BJ (cell line): ENCODE measurements around the gene ABHD16B. TPM values are rescaled to one million over a fixed set of nuclear protein-coding genes. Genes with fewer than 3 reads are reported as not detected.
"Not testable (repeated sequence)": the region's sequence is repeated elsewhere in the genome, so short reads cannot be mapped to it uniquely, and the experiment has no call there.

Experiments
- CTCF ChIA-PET: fragments of 350-600 bp; formaldehyde crosslinking; extraction: SDS; loops from one replicate; lab custom pipeline; 2021; ENCODE audit warnings: antibody characterized with exemption, inconsistent platforms; lab: Yijun Ruan, JAX
- POLR2A ChIA-PET: fragments of 300-600 bp; sonication (Branson Sonifier 250); formaldehyde crosslinking; extraction: SDS; loops from one replicate; lab custom pipeline; 2021; ENCODE audit warnings: antibody characterized with exemption; lab: Charles Lee
- DNase-seq: peaks from one replicate; pipeline ENCODE4 v3.0.0-alpha.2; 2011; ENCODE audit warnings: low read depth
- H3K27me3 ChIP-seq: 2 replicates; pipeline ENCODE4 v1.6.0; 2011; ENCODE audit warnings: low read length; ENCODE audit not compliant: control insufficient read depth, insufficient read depth
- H3K36me3 ChIP-seq: 2 replicates; pipeline ENCODE4 v1.5.1; 2011; ENCODE audit warnings: low read length; ENCODE audit not compliant: control insufficient read depth, insufficient read depth
- H3K4me3 ChIP-seq: 2 replicates; pipeline ENCODE4 v1.5.1; 2011; ENCODE audit warnings: low read depth, mild to moderate bottlenecking, control low read depth, low read length
- polyA plus RNA-seq: library from polyadenylated mRNA; depleted of rRNA; stranded (reverse); fragments of >200 nt; gene quantifications from 2 replicates; pipeline ENCODE4 v1.2.3, GENCODE V29; 2011
- TF ChIP-seq, protein P1 (sequence below): IDR thresholded peaks from 2 replicates; pipeline ENCODE4 v1.5.1; 2011; ENCODE audit warnings: low read depth, mild to moderate bottlenecking, control low read depth, inconsistent platforms, low read length, moderate library complexity; ENCODE audit not compliant: insufficient read depth

ABHD16B gene
- polyA plus RNA-seq, 1 experiment: not detected

DNA sequence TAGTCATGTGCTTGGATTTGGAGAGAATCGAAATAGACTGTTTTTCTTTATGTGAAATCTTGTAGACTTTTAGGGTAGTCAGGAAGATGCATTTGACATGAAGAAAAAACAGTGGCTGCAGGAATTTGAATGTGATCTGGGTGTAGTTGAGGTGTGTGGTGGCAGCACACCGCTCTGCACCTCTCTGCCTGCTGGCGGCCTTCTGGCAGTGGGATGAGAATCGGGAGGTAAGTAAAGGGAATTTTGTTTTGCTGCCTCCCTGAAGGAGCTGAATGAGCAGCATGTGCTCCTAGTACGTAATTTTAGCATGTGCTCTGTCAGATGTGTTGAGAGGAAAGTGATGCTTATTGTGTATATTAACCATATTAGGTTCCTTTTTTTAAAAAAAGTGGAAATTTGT is 7.0 kb downstream of the ABHD16B start:
- POLR2A ChIA-PET: no interaction called here
- Histone ChIP-seq H3K36me3 (peaks cover 15% of the 10 kb centered on the region), H3K27me3 (no peaks in the 10 kb centered on the region), H3K4me3 (no peak overlapping the region)
- TF ChIP-seq, protein P1, sequence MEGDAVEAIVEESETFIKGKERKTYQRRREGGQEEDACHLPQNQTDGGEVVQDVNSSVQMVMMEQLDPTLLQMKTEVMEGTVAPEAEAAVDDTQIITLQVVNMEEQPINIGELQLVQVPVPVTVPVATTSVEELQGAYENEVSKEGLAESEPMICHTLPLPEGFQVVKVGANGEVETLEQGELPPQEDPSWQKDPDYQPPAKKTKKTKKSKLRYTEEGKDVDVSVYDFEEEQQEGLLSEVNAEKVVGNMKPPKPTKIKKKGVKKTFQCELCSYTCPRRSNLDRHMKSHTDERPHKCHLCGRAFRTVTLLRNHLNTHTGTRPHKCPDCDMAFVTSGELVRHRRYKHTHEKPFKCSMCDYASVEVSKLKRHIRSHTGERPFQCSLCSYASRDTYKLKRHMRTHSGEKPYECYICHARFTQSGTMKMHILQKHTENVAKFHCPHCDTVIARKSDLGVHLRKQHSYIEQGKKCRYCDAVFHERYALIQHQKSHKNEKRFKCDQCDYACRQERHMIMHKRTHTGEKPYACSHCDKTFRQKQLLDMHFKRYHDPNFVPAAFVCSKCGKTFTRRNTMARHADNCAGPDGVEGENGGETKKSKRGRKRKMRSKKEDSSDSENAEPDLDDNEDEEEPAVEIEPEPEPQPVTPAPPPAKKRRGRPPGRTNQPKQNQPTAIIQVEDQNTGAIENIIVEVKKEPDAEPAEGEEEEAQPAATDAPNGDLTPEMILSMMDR: no peak
- CTCF ChIA-PET: interaction anchor here (0.8 to 1.3 kb wide), 2 partner anchors 82 to 93 kb away, joined by 3 to 6 read pairs; no protein-coding TSS in a partner anchor
- DNase-seq: no peak

DNA sequence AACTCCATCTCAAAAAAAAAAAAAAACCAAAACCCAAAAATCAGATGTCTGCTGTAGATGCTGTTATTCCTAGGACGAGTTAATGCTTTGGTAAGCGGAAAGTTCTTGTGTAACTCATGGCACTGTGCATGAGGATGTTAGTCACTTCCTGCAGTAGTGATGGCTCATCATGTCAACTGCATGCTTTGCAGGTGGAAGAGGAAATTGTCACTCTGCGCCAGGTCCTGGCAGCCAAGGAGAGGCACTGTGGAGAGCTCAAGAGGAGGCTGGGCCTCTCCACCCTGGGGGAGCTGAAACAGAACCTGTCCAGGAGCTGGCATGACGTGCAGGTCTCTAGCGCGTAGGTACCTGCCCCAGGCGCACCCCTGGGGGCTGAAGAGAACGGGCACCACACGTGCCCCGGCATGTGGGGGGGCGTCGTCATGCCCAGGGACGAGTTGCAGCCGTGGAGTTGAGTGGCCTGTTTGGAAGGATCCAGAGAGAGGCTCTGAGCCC is 12.2 kb downstream of the ABHD16B start:
- Histone ChIP-seq H3K4me3 (no peak overlapping the region), H3K36me3 (peaks cover 42% of the 10 kb centered on the region), H3K27me3 (no peaks in the 10 kb centered on the region)
- ChIA-PET CTCF (no interaction called here), POLR2A (interaction anchor here (0.6 kb wide), 1 partner anchor 83 kb away, joined by 4 read pairs; the partner anchor contains the start of gene UCKL1)
- DNase-seq: no peak
- TF ChIP-seq, protein P1: no peak

DNA sequence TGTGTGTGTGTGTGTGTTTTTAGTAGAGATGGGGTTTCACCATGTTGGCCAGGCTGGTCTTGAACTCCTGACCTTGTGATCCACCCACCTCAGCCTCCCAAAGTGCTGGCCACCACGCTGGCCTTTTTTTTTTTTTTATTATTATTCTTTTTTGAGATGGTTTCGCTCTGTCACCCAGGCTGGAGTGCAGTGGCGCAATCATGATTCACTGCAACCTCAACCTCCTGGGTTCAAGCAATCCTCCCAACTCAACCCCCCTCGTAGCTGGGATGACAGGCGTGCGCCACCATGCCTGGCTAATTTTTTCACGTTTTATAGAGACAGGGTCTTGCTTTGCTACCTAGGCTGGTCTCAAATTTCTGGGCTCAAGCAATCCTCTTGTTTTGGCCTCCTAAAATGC is 12.9 kb downstream of the ABHD16B start:
- DNase-seq, H3K4me3 ChIP-seq, CTCF ChIA-PET, H3K27me3 ChIP-seq: not testable (repeated sequence)
- H3K36me3 ChIP-seq: peaks cover 40% of the 10 kb centered on the region
- POLR2A ChIA-PET: interaction anchor here (0.6 kb wide), 1 partner anchor 82 kb away, joined by 4 read pairs; the partner anchor contains the start of gene UCKL1

DNA sequence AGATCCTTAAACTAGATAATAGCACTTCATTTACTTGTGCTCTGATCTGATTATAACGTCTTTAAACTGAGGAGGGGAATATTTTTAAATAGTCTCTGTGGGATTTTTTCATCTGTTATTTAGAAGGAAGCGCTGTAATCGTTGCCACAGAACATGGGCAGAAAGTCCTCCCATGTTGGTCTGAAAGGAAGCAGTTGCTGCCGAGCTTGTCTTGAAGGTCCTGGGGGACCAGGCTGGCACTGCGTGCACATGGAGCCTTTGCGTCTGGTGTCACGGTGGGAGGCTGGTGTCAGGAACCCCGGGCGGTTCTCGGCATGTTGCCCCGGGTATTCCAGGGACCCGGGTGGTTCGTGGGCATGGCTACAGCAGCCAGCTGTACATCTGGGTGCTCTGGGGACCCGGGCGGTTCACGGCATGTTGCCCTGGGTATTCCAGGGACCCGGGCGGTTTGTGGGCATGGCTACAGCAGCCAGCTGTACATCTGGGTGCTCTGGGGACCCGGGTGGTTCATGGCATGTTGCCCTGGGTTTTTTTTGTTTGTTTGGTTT is 15.3 kb downstream of the ABHD16B start:
- Histone ChIP-seq H3K27me3 (no peaks in the 10 kb centered on the region), H3K36me3 (peaks cover 39% of the 10 kb centered on the region), H3K4me3 (no peak overlapping the region)
- CTCF ChIA-PET: interaction anchor here (1.0 kb wide), 1 partner anchor 10 kb away, joined by 3 read pairs; no protein-coding TSS in a partner anchor
- DNase-seq: no peak
- TF ChIP-seq, protein P1: no peak
- POLR2A ChIA-PET: no interaction called here

DNA sequence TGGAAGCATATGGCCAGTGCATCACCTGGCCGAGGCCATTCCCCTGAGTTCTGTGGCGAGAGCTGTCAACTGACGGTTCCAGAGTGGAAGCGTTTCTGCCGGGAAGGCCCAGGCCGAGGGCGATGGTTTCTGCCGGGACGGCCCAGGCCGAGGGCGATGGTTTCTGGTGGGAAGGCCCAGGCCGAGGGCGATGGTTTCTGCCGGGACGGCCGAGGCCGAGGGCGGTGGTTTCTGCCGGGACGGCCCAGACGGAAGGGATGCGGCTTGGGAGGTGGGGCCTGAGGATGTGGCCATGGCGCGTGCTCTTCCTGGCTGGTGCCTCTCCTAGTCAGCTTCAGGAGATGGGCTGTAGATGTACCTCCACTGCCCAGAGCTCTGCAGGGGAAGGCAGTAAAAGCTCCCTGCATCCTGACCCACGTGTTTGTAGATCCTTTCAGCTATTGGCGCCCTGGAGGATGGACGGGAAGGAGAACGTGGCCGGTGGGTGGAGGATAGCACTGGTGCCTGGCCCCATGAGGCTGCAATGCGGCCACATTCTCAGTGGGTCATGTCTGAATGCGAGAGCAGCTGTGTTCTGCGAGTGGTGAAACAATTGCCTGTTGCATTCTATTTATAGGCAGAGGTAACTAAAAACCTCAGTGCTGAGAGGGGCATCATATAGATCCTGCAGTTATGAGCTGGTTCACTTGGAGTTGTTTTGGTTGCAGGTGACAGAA is 16.6 kb downstream of the ABHD16B start:
- no peak for DNase-seq
- ChIA-PET CTCF (interaction anchor here (0.9 to 1.0 kb wide), 2 partner anchors 13 to 20 kb away, joined by 3 read pairs; partner anchors contain the start of gene TPD52L2), POLR2A (no interaction called here)
- peaks cover 46% of the 10 kb centered on the region for H3K36me3 ChIP-seq
- no peaks in the 10 kb centered on the region for H3K27me3 ChIP-seq
- TF ChIP-seq, protein P1: no peak
- H3K4me3 ChIP-seq: no peak overlapping the region
